Endothelial cell of umbilical vein (primary cell): ENCODE measurements around the gene DGUOK.

Experiments used
- EZH2 ChIP-seq: IDR thresholded peaks from 2 replicates; pipeline ENCODE4 v1.6.1; 2012; ENCODE audit warnings: borderline replicate concordance, low read depth, mild to moderate bottlenecking, moderate library complexity, low read length, inconsistent platforms; ENCODE audit not compliant: severe bottlenecking
- GATA2 ChIP-seq: IDR thresholded peaks from 2 replicates; pipeline ENCODE4 v1.7.0; 2011; ENCODE audit warnings: low read depth, mild to moderate bottlenecking, moderate library complexity, mixed read lengths, low read length; ENCODE audit not compliant: insufficient read length, insufficient read depth
- JUN ChIP-seq: IDR thresholded peaks from 2 replicates; pipeline ENCODE4 v1.6.1; 2011; ENCODE audit warnings: borderline replicate concordance, low read depth; ENCODE audit not compliant: insufficient read length, insufficient read depth
- POLR2A ChIP-seq: IDR thresholded peaks from 2 replicates; pipeline ENCODE4 v1.6.1; 2012; ENCODE audit warnings: low read depth, mild to moderate bottlenecking, control low read depth, low read length
- POLR2AphosphoS5 ChIP-seq: IDR thresholded peaks from 2 replicates; pipeline ENCODE4 v1.6.1; 2012; ENCODE audit warnings: low read depth, mild to moderate bottlenecking, control low read depth, low read length, moderate library complexity; ENCODE audit not compliant: insufficient read depth
- TF ChIP-seq, protein P1 (sequence below), 2 donors: IDR thresholded peaks; 1 replicate in 1 of 2; 2 replicates in 1 of 2; pipeline ENCODE4 v1.5.1; 2011; ENCODE audit warnings: low read length in 2 of 2, mild to moderate bottlenecking in 2 of 2, moderate library complexity in 2 of 2, control low read depth in 1 of 2, inconsistent platforms in 1 of 2, low read depth in 1 of 2; ENCODE audit not compliant: insufficient read depth in 1 of 2; ENCODE audit errors: extremely low read depth in 1 of 2

DNA sequence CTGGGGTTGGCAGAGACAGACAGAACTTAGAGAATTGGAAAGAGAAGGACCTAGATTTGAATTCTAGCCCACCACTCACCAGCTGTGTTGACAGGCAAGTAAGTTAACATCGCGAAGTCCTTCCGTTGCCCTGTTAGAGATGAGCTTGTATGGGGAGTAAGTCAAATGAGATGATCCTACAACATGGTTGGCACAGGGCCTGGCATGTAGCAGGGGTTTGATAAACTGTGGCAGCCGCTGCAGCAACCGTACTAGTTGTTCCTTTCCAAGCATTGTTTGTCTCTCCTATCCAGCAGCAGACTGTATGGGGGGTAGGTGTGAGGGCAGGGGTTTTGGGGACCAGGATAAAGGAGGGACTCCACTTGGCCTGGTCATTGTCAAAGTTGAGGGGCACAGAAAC lies 74.0 kb downstream of the DGUOK start:
- TF ChIP-seq, protein P1, sequence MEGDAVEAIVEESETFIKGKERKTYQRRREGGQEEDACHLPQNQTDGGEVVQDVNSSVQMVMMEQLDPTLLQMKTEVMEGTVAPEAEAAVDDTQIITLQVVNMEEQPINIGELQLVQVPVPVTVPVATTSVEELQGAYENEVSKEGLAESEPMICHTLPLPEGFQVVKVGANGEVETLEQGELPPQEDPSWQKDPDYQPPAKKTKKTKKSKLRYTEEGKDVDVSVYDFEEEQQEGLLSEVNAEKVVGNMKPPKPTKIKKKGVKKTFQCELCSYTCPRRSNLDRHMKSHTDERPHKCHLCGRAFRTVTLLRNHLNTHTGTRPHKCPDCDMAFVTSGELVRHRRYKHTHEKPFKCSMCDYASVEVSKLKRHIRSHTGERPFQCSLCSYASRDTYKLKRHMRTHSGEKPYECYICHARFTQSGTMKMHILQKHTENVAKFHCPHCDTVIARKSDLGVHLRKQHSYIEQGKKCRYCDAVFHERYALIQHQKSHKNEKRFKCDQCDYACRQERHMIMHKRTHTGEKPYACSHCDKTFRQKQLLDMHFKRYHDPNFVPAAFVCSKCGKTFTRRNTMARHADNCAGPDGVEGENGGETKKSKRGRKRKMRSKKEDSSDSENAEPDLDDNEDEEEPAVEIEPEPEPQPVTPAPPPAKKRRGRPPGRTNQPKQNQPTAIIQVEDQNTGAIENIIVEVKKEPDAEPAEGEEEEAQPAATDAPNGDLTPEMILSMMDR (IDR thresholded peaks at IDR 0.05; ENCODE audit: extremely low read depth in 1 of 2, insufficient read depth in 1 of 2, low read depth in 1 of 2, low read length in 2 of 2) = no peak
- TF ChIP-seq EZH2 = no peak
- TF ChIP-seq POLR2A = no peak
- TF ChIP-seq JUN = no peak
- no peak for TF ChIP-seq POLR2AphosphoS5
- no peak for TF ChIP-seq GATA2
